HG03066 (cell line): ENCODE measurements around the gene HOTAIR.
A peak's percentile ranks its signal among the peaks of the same experiment; 100 is the strongest.

Source experiments
- ATAC-seq: cut with Tn5 transposase; IDR thresholded peaks from one replicate; pipeline ENCODE4 v1.9.1; 2021; ENCODE audit warnings: low read depth; ENCODE audit not compliant: unreplicated experiment

HOTAIR gene

GRCh38 chr12:53974084-53975063, at the start of gene HOTAIR:
TSS of gene HOTAIR (minus strand) at chr12:53974954.
- ATAC-seq: no peak

- no peak for ATAC-seq
Observed at GRCh38 chr12:54024127-54024526, 49.4 kb upstream of the HOTAIR start.

DNA sequence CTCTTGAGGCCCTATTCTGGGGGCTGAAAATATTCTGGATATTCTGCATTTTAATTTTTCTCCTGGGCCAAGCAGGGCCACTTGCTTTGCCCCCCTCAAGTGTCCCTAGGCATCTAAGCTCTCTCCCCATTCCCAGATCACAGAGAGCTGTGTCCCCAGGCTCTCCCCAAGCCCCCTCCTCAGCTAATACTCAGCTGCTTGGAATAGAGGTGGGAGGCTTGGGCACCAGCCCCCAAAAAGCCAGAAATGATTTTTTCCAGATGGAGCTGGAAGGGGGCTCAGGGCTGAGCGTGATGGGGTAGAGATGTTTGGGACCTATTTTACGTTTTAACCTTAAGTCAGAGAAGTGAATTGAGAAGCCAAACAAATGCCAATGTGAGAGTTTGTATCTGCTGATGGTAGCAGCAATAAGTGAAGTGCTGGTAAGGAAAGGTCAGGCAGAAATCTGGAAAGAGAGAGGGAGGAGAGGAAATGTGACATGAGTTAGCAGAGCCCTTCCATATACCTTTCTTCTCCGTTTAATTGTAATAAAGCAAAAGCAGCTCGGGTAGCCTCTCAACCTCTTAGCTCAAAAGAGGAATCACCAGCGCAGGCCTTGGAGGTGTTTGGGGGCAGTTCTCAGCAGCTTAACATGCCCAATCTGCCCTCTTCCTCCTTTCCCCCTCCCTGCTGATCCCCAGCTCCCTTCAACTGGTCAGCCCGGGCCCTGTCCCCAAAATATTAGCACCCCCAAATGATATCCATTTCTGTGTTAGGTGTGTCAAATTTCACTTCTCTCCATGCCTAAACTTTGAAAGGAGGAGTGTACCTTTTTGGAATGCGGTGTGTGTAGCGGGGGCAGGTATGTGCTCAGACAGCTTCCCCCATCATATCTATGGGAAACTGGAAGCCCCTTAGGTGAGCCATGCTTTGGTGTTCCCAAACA, 48.5 kb upstream of the HOTAIR start:
- ATAC-seq: no peak

DNA sequence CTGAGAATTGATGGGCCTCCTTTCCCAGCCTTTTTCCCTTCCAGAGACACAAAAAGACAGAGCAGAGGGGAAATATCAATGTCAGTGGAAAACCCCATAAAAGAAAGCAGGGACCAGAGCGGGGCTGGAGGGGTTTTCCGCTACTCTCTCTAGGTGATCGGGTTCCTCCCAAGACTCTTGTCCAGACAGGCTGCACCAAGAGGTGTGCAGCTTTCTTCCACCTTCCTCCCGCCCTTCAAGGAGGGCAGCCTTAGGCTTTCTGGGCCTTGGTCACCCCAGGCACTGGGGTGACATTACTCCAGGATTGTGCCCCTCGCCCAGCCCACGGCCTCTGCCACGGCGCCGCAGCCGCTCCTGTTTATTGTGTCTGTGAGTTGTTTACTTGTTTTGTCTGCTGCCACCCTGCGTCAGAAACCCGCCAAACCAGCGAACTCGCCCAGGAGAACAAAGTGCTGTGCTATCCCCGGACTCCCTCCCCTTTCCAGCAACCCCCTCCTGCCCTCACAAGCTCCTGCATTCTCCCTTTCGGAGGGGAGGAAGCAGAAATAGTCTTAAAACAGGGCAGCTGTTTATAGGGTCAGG, 46.8 kb upstream of the HOTAIR start:
- no peak for ATAC-seq

DNA sequence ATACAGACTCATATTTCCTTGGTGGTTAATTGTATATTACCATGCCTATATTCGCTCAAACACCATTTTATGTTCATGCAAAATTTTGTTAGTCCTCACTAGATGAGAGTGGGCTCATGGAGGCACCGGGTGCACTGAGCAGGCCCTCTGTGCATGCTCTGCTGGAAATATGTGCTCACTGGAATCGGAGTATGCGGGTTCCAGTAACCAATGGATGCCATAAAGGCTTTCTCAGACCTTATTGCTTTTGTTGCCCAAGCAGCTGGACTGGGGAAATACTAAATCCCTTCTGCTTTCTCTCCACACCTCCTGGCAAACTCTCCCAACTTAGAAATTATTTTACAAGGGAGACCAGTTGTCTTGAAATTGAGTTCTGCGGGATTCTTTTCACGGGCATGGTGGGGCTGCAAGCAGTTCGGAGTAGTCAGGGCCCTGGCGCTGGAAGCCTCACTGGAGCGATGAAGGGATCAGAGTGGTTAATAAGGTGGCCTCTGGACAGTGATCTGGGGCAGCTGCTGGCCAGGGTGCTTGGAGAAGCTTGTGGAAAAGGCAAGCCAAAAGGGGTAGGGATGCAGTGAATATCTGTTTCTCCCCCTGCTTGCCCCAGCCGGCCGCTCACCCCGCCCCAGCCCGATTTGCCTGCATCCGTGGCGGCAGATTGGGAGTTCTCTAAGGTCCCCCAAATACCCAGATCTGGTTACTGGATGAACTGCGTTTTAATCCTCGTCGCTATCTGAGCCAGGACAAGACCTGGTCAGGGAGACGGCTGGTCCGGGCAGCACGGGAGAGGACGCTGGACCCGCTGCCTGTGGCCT, 46.0 kb upstream of the HOTAIR start:
- ATAC-seq: no peak

- ATAC-seq: no peak
Observed at GRCh38 chr12:54019924-54020590, 45.3 kb upstream of the HOTAIR start.

DNA sequence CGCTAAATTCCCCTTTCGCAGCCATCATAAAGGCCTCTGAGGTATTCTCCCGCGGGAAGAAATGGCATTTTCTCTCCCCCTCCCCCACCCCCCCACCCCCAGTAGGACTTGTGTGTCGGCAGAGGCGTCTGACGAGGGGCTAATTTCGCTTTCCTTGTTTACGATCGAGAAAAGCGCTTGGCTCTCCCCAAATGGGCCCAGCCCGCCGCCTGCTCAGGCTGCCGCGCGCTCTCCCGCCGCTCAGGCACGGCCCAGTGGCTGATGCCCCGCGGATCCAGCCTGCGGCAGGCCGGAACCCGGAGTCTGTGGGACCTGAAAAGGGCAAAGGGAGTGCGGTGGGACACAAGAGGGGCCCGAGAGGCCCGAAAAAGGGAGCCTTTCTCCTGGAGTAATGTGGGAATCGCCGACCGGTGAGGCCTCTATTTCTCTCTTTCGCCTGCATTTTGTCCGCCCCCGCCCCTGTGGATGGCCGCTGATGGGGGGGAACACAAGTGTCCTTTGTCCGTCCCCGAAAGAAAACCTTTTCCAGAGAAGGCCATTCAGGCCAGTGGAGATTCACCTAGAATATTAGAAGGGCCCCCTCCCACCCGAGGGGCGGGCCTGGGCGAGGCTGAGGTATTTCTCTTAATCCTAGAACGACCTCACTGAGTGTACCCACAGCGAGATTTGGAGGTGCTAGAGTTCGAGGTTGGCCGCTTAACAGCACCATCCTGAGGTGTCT, 44.5 kb upstream of the HOTAIR start:
- ATAC-seq: no peak

- no peak for ATAC-seq
Observed at GRCh38 chr12:54018468-54018984, 43.8 kb upstream of the HOTAIR start.

DNA sequence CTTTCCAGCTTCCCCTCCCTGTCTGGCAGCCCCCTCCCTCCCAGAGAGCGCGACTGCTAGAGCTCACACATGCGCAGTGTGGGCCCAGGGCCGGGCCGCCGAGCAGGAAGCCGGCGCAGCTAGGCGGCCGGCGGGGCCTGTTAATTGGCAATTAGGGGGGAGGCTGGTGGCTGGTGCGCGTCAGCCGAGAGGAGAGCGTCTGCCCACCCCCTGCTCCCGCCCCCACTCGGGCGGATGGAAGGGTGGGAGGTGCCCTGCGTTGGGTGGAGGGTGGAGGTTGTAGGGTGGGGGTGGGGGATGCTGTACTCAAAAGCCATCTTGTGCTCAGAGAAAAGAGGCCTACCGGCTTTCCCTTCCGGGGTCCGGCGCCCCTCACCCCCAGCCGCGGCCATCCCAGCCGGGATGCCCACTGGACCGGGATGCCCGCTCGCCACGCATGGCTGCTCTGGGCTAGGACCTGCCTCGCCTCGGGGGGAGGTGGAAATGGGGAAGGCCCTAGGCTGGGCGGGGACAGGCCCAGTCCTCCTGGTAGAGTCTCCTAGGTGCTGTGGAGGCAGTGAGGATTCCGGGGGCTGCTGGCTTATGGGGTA, 43.2 kb upstream of the HOTAIR start:
- peak; percentile 90 for ATAC-seq

- ATAC-seq: peak; percentile 37
Observed at GRCh38 chr12:54017027-54017788, 42.5 kb upstream of the HOTAIR start.

DNA sequence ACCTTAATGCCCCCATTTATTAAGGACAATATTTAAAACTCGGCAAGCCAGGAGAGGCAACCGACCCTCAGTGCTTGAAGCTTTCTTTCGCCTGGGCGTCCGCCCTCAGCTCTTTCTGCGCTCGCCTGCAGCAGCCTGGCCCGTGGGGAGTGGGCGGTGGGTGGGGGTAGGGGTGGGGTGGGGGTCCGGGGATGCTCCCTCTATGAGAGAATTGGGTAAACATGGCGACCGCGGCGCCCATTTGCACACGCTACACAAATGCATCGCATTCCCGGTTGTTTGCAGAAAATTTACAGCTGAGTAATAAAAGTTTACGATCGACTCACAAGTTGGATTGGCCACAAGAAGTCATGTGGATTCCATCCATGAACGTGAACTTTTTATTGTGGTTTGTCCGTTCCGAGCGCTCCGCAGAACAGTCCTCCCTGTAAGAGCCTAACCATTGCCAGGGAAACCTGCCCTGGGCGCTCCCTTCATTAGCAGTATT, 41.8 kb upstream of the HOTAIR start:
- no peak for ATAC-seq

- ATAC-seq: no peak
Observed at GRCh38 chr12:54016051-54016450, 41.3 kb upstream of the HOTAIR start.

DNA sequence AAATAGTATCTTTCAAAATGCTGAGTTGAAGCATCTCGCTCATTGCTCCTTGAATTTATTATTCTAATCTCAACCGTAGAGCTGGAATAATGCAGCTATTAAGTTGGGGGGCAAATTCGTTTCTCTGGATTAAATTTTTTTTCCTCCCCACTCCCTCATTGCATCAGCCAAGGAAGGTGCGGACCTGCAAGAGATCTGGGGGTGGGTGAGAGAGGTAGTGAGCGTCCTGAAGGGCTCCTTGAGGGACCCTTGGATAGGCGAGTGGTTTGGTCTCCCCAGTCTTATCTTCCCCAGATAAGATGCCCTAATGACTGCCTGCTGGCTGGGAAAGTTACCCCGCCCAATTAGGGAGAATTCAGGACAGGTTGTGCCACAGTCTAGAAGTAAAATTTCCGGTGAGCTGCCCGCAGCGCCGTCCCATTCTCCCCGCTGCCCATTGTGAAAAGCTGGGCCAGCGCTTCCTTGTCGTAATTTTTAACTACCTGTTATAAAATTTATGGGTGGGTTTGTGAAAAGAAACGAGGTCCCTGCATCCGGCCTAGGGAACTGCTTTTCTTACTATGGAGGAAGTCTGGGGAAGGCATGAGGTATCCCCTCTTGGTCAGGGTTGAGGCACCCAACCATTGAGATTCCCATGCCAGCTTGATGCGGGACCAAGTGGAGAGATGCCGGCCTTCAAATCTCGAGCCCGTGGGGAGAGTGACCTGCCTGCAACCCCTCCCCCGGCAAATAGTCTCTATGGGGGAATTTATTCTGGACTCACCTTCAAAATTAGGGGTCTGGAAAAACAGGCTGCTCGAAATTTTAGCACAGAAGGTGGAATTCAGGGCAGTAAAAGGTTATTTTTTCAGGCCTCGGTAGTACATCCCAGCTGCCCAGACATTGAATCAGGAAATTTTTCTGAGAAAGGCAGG, 40.5 kb upstream of the HOTAIR start:
- ATAC-seq: no peak

GRCh38 chr12:54014377-54015017, 39.7 kb upstream of the HOTAIR start:
- ATAC-seq: no peak

- ATAC-seq: no peak
Observed at GRCh38 chr12:54012631-54013409, 38.1 kb upstream of the HOTAIR start.
